ENCODE data around the gene RICTOR. TPM values are rescaled to one million over a fixed set of nuclear protein-coding genes. Genes with fewer than 3 reads are reported as not detected.
"Not testable (repeated sequence)": the region's sequence is repeated elsewhere in the genome, so short reads cannot be mapped to it uniquely, and the experiment has no call there.

The RICTOR gene
- total RNA-seq, 2 experiments from 2014 or later, result 27.7 to 27.8 TPM

DNA sequence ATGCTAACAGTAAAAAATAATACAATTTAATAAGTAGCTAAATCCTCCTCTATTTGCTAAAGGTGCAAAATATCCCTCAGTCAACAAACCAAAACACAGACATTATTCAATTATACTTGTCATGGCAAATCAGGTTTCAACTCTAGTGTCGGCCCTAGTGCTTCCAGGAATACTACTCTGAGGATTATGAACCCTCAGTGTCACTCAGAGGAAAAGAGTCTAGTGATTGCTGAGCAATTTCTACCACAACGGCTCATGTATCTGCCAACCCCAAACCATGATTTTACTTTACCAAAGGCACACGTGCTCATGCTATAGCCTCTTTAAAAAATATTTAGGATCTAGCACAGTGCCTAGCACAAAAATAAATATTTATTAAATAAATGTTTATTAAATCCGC lies 21.0 kb downstream of the RICTOR start:
- Mint-ChIP-seq H3K4me1 (ENCODE audit: low read depth) (peaks cover 51% of the 10 kb centered on the region), H3K4me3 (no peak overlapping the region), H3K27me3 (no peaks in the 10 kb centered on the region), H3K36me3 (peaks cover 3% of the 10 kb centered on the region), H3K9me3 (no peaks in the 10 kb centered on the region), H3K27ac (no peak overlapping the region)
- ChIA-PET CTCF (no interaction called here), POLR2A (no interaction called here)
- no peak for DNase-seq
- intact Hi-C loops (cut with micrococcal nuclease), result no loop called here

DNA sequence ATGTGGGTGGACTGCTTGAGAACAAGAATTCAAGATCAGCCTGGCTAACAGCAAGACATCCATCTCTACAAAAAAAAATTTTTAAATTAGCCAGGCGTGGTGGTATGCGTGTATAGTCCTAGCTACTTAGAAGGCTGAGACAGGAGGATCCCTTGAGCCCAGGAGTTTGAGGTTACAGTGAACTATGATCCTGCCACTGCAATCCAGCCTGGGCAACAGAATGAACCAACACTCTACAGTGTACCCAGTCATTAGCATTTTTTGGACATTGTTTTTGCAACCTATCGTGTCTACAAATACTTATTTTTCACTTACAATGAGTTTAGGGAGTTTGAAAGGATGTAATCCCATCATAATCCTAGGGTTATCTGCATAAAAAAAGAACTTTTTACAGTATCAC lies 22.1 kb downstream of the RICTOR start:
- ChIA-PET POLR2A (no interaction called here), CTCF (interaction anchor here (0.8 kb wide), 1 partner anchor 69 kb away, joined by 4 read pairs; no protein-coding TSS in a partner anchor)
- intact Hi-C loops (cut with micrococcal nuclease), result no loop called here
- no peak for DNase-seq
- no peaks in the 10 kb centered on the region for H3K27me3 Mint-ChIP-seq
- no peak overlapping the region for H3K27ac Mint-ChIP-seq
- H3K4me1 Mint-ChIP-seq (ENCODE audit: low read depth), result peaks cover 47% of the 10 kb centered on the region
- peaks cover 3% of the 10 kb centered on the region for H3K36me3 Mint-ChIP-seq
- H3K4me3 Mint-ChIP-seq, result no peak overlapping the region
- H3K9me3 Mint-ChIP-seq, result no peaks in the 10 kb centered on the region

DNA sequence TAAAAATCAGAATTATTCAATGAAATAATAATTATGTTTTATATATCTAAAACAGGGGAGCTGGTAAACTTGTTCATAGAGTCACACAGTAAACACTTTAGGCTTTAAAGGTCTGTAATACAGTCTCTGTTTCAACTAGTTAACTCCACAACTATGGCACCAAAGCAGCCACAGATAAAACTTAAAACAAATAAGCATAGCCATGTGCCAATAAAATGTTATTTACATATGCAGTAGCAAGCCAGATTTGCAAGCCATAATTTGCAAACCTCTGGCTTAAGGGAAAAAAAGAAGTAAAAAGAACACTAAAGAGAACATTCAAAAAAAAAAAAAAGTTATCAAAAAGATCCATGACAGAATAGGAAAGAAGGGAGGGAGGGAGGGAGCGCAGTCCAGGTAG lies 24.9 kb downstream of the RICTOR start:
- ChIA-PET POLR2A (no interaction called here), CTCF (no interaction called here)
- no peak for DNase-seq
- Mint-ChIP-seq H3K4me3 (no peak overlapping the region), H3K4me1 (ENCODE audit: low read depth) (peaks cover 43% of the 10 kb centered on the region), H3K36me3 (no peaks in the 10 kb centered on the region), H3K27me3 (no peaks in the 10 kb centered on the region), H3K9me3 (no peaks in the 10 kb centered on the region), H3K27ac (no peak overlapping the region)
- intact Hi-C loops (cut with micrococcal nuclease), result no loop called here

DNA sequence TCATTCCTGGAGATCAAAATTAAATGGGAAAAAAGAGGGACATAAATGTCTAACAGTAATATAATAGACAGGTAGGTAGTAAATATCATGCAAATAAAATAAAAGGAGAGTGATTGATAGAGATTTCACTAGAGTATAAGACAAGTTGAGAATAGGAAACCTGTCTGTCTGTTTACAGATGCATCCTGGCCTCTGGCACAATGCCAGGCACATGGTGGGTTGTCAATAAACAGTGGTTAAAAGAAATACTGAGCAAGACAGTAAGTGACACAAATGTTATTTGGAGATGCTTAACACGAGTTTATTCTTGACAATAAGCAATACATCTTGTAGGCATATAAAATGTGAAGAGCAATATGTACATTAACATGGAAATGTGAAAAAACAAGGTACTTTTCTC lies 33.3 kb downstream of the RICTOR start:
- DNase-seq, result no peak
- Mint-ChIP-seq H3K36me3 (peaks cover 10% of the 10 kb centered on the region), H3K27me3 (no peaks in the 10 kb centered on the region), H3K4me3 (no peak overlapping the region), H3K4me1 (ENCODE audit: low read depth) (peaks cover 26% of the 10 kb centered on the region), H3K9me3 (peaks cover 2% of the 10 kb centered on the region), H3K27ac (no peak overlapping the region)
- POLR2A ChIA-PET, result no interaction called here
- intact Hi-C loops (cut with micrococcal nuclease), result no loop called here
- CTCF ChIA-PET, result no interaction called here

DNA sequence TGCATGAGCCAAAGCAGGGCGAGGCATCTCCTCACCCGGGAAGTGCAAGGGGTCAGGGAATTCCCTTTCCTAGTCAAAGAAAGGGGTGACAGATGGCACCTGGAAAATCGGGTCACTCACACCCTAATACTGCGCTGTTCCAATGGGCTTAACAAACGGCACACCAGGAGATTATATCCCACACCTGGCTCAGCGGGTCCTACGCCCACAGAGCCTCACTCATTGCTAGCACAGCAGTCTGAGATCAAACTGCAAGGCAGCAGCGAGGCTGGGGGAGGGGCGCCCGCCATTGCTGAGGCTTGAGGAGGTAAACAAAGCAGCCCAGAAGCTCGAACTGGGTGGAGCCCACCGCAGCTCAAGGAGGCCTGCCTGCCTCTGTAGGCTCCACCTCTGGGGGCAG lies 39.7 kb downstream of the RICTOR start:
- H3K9me3 Mint-ChIP-seq; H3K36me3 Mint-ChIP-seq; H3K4me3 Mint-ChIP-seq; H3K27ac Mint-ChIP-seq; intact Hi-C loops (cut with micrococcal nuclease); POLR2A ChIA-PET; H3K27me3 Mint-ChIP-seq; DNase-seq; CTCF ChIA-PET: not testable (repeated sequence)
- H3K4me1 Mint-ChIP-seq (ENCODE audit: low read depth), result peaks cover 24% of the 10 kb centered on the region

DNA sequence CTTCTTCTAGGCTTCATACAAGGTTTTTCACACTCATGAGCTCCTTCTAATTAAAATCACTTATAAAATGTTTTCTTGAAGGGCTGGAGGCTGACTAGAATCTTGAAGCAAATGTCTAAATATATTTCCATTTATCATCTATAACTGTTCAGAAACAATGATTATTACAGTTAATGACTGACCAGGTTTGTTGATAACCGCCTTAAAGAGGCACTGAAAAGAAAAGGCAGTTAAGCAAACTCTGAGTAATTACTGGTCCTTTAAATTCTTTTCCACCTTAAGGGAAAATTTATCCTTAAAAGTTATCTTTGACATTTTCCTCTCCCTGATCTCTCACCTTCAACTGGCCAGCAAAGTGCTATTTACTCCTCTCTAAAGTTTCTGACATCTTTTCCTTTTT lies 43.2 kb downstream of the RICTOR start:
- intact Hi-C loops (cut with micrococcal nuclease), result no loop called here
- H3K4me1 Mint-ChIP-seq (ENCODE audit: low read depth), result peaks cover 20% of the 10 kb centered on the region
- H3K4me3 Mint-ChIP-seq, result no peak overlapping the region
- DNase-seq, result no peak
- no peaks in the 10 kb centered on the region for H3K27me3 Mint-ChIP-seq
- ChIA-PET CTCF (interaction anchor here (1.2 kb wide), 1 partner anchor 252 kb away, joined by 4 read pairs; no protein-coding TSS in a partner anchor), POLR2A (no interaction called here)
- peaks cover 17% of the 10 kb centered on the region for H3K36me3 Mint-ChIP-seq
- no peak overlapping the region for H3K27ac Mint-ChIP-seq
- peaks cover 19% of the 10 kb centered on the region for H3K9me3 Mint-ChIP-seq

DNA sequence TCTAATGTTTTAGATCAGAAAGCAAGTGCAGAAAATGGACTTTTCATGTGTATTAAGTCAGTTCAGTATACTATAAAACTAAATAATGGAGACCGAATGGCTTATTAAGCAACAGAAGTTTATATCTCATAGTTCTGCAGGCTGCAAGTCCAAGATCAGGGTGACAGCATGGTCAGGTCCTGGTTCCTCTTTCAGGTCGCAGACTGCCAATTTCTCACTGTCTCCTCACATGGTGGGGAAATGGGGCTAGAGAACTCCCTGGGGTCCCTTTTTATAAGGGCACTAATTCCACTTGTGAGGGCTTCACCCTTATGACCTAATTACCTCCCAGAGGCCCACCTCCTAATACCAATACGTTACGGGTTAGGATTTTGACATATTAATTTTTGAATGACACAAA lies 48.7 kb downstream of the RICTOR start:
- Mint-ChIP-seq H3K27ac (no peak overlapping the region), H3K4me1 (ENCODE audit: low read depth) (peaks cover 39% of the 10 kb centered on the region), H3K9me3 (peaks cover 16% of the 10 kb centered on the region), H3K4me3 (no peak overlapping the region), H3K27me3 (no peaks in the 10 kb centered on the region), H3K36me3 (peaks cover 24% of the 10 kb centered on the region)
- ChIA-PET CTCF (interaction anchor here (0.6 kb wide), 1 partner anchor 55 kb away, joined by 3 read pairs; no protein-coding TSS in a partner anchor), POLR2A (no interaction called here)
- intact Hi-C loops (cut with micrococcal nuclease), result no loop called here
- no peak for DNase-seq

DNA sequence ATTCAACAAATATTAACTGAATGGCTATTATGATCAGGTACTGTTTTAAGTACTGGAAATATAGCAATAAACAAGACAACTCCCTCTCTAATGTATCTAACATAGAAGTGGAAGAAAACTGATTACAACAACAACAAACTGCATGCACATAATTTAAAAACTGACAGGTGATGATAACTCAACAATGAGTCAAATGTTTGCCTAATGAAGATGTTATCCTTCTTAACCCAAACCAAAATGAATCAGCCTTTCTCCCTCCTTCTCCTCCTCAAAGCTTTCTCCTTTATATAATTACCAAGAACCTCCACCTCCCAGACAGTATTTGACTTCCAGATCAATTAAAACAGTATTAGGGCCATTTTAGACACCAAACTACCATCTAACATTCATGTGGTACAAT lies 49.3 kb downstream of the RICTOR start:
- no peaks in the 10 kb centered on the region for H3K27me3 Mint-ChIP-seq
- H3K4me1 Mint-ChIP-seq (ENCODE audit: low read depth), result peaks cover 41% of the 10 kb centered on the region
- peaks cover 16% of the 10 kb centered on the region for H3K9me3 Mint-ChIP-seq
- H3K27ac Mint-ChIP-seq, result no peak overlapping the region
- no peak for DNase-seq
- H3K4me3 Mint-ChIP-seq, result no peak overlapping the region
- CTCF ChIA-PET, result interaction anchor here (0.6 kb wide), 1 partner anchor 55 kb away, joined by 3 read pairs; no protein-coding TSS in a partner anchor
- POLR2A ChIA-PET, result no interaction called here
- peaks cover 27% of the 10 kb centered on the region for H3K36me3 Mint-ChIP-seq
- intact Hi-C loops (cut with micrococcal nuclease), result no loop called here

DNA sequence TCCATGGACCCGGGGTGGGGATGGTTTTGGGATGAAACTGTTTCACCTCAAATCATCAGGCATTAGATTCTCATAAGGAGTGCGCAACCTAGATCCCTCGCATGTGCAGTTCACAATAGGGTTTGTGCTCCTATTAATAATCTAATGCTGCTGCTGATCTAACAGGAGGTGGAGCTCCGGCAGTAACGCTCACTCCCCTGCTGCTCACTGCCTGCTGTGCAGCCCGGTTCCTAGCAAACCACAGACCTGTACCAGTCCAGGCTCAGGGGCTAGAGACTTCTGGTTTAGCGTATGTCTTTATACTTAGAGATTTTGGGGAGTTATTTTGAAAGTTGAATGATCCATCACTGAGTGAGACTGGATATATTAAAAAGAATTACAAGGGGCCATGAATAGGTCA lies 50.2 kb downstream of the RICTOR start:
- CTCF ChIA-PET, result interaction anchor here (0.6 kb wide), 1 partner anchor 9 kb away, joined by 3 read pairs; no protein-coding TSS in a partner anchor
- intact Hi-C loops (cut with micrococcal nuclease), result no loop called here
- no peak overlapping the region for H3K4me3 Mint-ChIP-seq
- no peaks in the 10 kb centered on the region for H3K27me3 Mint-ChIP-seq
- H3K27ac Mint-ChIP-seq, result no peak overlapping the region
- DNase-seq, result no peak
- peaks cover 15% of the 10 kb centered on the region for H3K9me3 Mint-ChIP-seq
- H3K36me3 Mint-ChIP-seq, result peaks cover 34% of the 10 kb centered on the region
- POLR2A ChIA-PET, result no interaction called here
- peaks cover 48% of the 10 kb centered on the region for H3K4me1 Mint-ChIP-seq (ENCODE audit: low read depth)

DNA sequence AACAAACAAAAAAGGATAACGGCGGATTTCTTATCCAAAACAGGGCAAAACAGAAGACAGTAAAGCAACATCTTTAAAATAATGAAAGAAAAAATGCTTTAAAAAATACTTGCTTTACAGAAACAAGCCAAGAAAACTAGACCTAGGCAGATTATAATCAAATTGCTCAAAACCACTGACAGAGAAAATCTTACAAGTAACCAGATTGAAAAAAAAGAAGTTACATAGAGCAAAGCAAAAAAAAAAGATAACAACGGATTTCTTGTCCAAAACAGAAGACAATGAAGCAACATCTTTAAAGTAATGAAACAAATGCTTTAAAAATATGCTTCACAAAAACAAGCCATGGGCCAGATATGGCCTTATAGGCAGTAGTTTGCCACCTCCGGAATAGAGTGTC lies 51.1 kb downstream of the RICTOR start:
- Mint-ChIP-seq H3K9me3 (peaks cover 9% of the 10 kb centered on the region), H3K36me3 (peaks cover 34% of the 10 kb centered on the region), H3K4me3 (no peak overlapping the region), H3K4me1 (ENCODE audit: low read depth) (peaks cover 49% of the 10 kb centered on the region), H3K27ac (no peak overlapping the region), H3K27me3 (no peaks in the 10 kb centered on the region)
- intact Hi-C loops (cut with micrococcal nuclease), result no loop called here
- ChIA-PET POLR2A (no interaction called here), CTCF (no interaction called here)
- DNase-seq, result no peak

DNA sequence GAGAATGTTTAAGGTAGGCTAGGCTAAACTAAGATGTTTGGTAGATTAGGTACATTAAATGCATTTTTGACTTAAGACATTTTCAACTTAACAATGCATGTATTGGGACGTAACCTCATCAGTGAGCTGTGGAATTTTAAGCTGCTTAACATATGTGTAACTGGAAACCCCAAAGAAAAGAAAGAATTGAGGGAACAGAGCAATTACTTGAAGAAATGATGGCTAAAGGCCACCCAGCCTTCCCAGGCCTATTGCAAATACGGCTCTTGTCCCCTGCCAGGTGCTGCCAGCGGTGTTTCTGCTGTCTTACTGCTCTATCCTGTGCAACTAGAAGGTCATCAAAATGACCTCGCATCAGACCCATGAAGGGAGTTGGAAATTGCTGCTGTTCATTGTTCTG lies 52.0 kb downstream of the RICTOR start:
- no peak overlapping the region for H3K27ac Mint-ChIP-seq

DNA sequence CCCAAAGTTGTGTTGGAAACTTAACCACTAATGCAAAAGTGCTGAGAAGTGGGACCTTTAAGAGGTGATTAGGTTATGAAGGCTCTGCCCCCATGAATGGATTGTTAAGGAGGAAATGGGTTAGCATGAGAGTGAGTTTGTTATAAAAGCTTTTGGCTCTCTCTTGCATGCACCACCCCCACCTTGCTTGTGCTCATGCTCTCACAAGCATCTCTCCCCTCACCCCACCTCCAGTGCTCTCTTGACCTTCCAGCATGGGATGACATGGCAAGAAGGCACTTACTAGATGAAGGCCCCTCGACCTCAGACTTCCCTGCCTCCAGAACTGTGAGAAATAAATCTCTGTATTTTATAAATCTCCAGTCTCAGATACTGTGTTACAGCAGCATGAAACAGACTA lies 52.8 kb downstream of the RICTOR start:
- CTCF ChIA-PET, result interaction anchor here (1.1 kb wide), 1 partner anchor 24 kb away, joined by 3 read pairs; no protein-coding TSS in a partner anchor
- intact Hi-C loops (cut with micrococcal nuclease), result no loop called here

More for the DNA sequence above, 52.0 kb downstream of the RICTOR start:
- Mint-ChIP-seq H3K27me3 (no peaks in the 10 kb centered on the region), H3K36me3 (peaks cover 32% of the 10 kb centered on the region), H3K4me3 (no peak overlapping the region), H3K4me1 (ENCODE audit: low read depth) (peaks cover 51% of the 10 kb centered on the region), H3K9me3 (peaks cover 5% of the 10 kb centered on the region)
- intact Hi-C loops (cut with micrococcal nuclease), result no loop called here
- no peak for DNase-seq
- POLR2A ChIA-PET, result no interaction called here
- CTCF ChIA-PET, result interaction anchor here (1.1 kb wide), 1 partner anchor 24 kb away, joined by 3 read pairs; no protein-coding TSS in a partner anchor

DNA sequence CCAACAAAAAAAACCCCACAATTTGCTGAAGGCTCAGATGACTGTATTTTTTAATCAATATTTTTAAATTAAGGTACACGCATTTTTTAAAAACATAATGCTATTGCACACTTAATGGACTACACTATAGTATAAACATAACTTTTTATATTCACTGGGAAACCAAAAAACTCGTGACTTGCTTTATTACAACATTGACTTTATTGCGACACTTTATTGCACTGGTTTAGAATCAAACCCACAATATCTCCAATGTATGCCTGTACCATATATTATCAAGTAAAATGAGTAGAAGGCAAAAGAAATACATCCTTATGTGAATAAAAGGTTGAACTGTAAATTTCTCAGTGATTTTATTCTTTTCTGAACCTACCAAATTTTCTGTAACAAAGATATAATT lies 53.7 kb downstream of the RICTOR start:
- Mint-ChIP-seq H3K4me1 (ENCODE audit: low read depth) (peaks cover 59% of the 10 kb centered on the region), H3K9me3 (no peaks in the 10 kb centered on the region), H3K27me3 (no peaks in the 10 kb centered on the region), H3K36me3 (peaks cover 27% of the 10 kb centered on the region), H3K4me3 (no peak overlapping the region), H3K27ac (no peak overlapping the region)
- no peak for DNase-seq
- intact Hi-C loops (cut with micrococcal nuclease), result no loop called here
- ChIA-PET CTCF (no interaction called here), POLR2A (no interaction called here)

More for the DNA sequence above, 52.8 kb downstream of the RICTOR start:
- Mint-ChIP-seq H3K36me3 (peaks cover 29% of the 10 kb centered on the region), H3K4me3 (no peak overlapping the region), H3K9me3 (peaks cover 5% of the 10 kb centered on the region), H3K27ac (no peak overlapping the region), H3K27me3 (no peaks in the 10 kb centered on the region), H3K4me1 (ENCODE audit: low read depth) (peaks cover 56% of the 10 kb centered on the region)
- no peak for DNase-seq
- POLR2A ChIA-PET, result no interaction called here
